ENCODE data around the gene SULT1A3. TPM values are rescaled to one million over a fixed set of nuclear protein-coding genes. Genes with fewer than 3 reads are reported as not detected.
"Not testable (repeated sequence)": the region's sequence is repeated elsewhere in the genome, so short reads cannot be mapped to it uniquely, and the experiment has no call there.

The SULT1A3 gene
- total RNA-seq, 1 donor from 2014 or later: 17.9 TPM

DNA sequence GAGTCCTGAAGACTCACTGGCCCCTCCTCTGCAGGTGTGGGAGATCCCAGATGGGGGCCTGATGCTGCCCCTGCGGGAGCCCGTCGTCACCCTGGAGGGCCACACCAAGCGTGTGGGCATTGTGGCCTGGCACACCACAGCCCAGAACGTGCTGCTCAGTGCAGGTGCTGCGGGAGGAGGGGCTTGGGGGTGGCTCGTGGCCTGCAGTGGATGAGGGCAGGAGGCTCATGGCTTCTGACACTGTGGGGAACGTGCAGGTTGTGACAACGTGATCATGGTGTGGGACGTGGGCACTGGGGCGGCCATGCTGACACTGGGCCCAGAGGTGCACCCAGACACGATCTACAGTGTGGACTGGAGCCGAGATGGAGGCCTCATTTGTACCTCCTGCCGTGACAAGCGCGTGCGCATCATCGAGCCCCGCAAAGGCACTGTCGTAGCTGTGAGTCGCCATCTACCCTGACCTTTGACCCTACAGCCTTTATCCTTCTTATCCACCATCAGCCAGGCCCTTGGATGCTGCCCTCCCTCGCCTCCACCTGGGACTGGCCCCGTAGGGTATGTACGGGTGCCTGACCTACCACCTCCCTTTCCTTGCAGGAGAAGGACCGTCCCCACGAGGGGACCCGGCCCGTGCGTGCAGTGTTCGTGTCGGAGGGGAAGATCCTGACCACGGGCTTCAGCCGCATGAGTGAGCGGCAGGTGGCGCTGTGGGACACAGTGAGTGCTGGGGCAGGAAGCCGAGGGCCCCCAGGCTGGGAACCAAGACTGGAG, 12.1 kb upstream of the SULT1A3 start:
- Mint-ChIP-seq H3K36me3 (ENCODE audit: low read depth, unreplicated experiment) (no peaks in the 10 kb centered on the region), H3K4me1 (ENCODE audit: unreplicated experiment) (no peaks in the 10 kb centered on the region), H3K27ac (ENCODE audit: unreplicated experiment) (no peak overlapping the region), H3K4me3 (ENCODE audit: unreplicated experiment) (no peak overlapping the region), H3K9me3 (ENCODE audit: unreplicated experiment) (no peaks in the 10 kb centered on the region), H3K27me3 (ENCODE audit: unreplicated experiment) (peaks cover 9% of the 10 kb centered on the region)
- peak; percentile 82 for DNase-seq (ENCODE audit: low spot score)
- TF ChIP-seq, protein P1, sequence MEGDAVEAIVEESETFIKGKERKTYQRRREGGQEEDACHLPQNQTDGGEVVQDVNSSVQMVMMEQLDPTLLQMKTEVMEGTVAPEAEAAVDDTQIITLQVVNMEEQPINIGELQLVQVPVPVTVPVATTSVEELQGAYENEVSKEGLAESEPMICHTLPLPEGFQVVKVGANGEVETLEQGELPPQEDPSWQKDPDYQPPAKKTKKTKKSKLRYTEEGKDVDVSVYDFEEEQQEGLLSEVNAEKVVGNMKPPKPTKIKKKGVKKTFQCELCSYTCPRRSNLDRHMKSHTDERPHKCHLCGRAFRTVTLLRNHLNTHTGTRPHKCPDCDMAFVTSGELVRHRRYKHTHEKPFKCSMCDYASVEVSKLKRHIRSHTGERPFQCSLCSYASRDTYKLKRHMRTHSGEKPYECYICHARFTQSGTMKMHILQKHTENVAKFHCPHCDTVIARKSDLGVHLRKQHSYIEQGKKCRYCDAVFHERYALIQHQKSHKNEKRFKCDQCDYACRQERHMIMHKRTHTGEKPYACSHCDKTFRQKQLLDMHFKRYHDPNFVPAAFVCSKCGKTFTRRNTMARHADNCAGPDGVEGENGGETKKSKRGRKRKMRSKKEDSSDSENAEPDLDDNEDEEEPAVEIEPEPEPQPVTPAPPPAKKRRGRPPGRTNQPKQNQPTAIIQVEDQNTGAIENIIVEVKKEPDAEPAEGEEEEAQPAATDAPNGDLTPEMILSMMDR (IDR thresholded peaks at IDR 0.05; ENCODE audit: unreplicated experiment): peak; percentile 84

GRCh38 chr16:30187556-30187865, 11.5 kb upstream of the SULT1A3 start:
- TF ChIP-seq, protein P1 (IDR thresholded peaks at IDR 0.05; ENCODE audit: unreplicated experiment): no peak
- H3K9me3 Mint-ChIP-seq (ENCODE audit: unreplicated experiment): no peaks in the 10 kb centered on the region
- DNase-seq (ENCODE audit: low spot score): no peak
- H3K4me1 Mint-ChIP-seq (ENCODE audit: unreplicated experiment): no peaks in the 10 kb centered on the region
- no peaks in the 10 kb centered on the region for H3K36me3 Mint-ChIP-seq (ENCODE audit: low read depth, unreplicated experiment)
- H3K27ac Mint-ChIP-seq (ENCODE audit: unreplicated experiment): no peak overlapping the region
- H3K27me3 Mint-ChIP-seq (ENCODE audit: unreplicated experiment): peaks cover 7% of the 10 kb centered on the region
- H3K4me3 Mint-ChIP-seq (ENCODE audit: unreplicated experiment): no peak overlapping the region

- TF ChIP-seq, protein P1 (IDR thresholded peaks at IDR 0.05; ENCODE audit: unreplicated experiment): no peak
- DNase-seq (ENCODE audit: low spot score): peak; percentile 2
- Mint-ChIP-seq H3K27me3 (ENCODE audit: unreplicated experiment) (peaks cover 5% of the 10 kb centered on the region), H3K9me3 (ENCODE audit: unreplicated experiment) (no peaks in the 10 kb centered on the region), H3K4me1 (ENCODE audit: unreplicated experiment) (no peaks in the 10 kb centered on the region), H3K4me3 (ENCODE audit: unreplicated experiment) (no peak overlapping the region), H3K27ac (ENCODE audit: unreplicated experiment) (no peak overlapping the region), H3K36me3 (ENCODE audit: low read depth, unreplicated experiment) (no peaks in the 10 kb centered on the region)
Observed at GRCh38 chr16:30187971-30188561, 11.0 kb upstream of the SULT1A3 start.

DNA sequence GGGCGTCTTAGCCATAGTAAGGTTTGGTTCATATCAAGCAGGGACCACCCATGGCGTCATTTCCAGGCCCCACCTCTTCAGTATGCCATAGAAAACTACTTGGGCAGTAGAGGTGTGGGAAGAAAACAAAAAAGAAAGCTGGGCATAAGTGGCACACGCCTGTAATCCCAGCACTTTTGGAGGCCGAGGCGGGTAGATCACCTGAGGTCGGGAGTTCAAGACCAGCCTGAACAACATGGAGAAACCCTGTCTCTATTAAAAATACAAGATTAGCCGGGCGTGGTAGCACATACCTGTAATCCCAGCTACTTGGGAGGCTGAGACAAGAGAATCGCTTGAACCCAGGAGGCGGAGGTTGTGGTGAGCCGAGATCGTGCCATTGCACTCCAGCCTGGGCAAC, 7.9 kb upstream of the SULT1A3 start:
- H3K27ac Mint-ChIP-seq (ENCODE audit: unreplicated experiment); H3K4me1 Mint-ChIP-seq (ENCODE audit: unreplicated experiment); H3K4me3 Mint-ChIP-seq (ENCODE audit: unreplicated experiment); H3K9me3 Mint-ChIP-seq (ENCODE audit: unreplicated experiment); H3K36me3 Mint-ChIP-seq (ENCODE audit: low read depth, unreplicated experiment); H3K27me3 Mint-ChIP-seq (ENCODE audit: unreplicated experiment); DNase-seq (ENCODE audit: low spot score): not testable (repeated sequence)

DNA sequence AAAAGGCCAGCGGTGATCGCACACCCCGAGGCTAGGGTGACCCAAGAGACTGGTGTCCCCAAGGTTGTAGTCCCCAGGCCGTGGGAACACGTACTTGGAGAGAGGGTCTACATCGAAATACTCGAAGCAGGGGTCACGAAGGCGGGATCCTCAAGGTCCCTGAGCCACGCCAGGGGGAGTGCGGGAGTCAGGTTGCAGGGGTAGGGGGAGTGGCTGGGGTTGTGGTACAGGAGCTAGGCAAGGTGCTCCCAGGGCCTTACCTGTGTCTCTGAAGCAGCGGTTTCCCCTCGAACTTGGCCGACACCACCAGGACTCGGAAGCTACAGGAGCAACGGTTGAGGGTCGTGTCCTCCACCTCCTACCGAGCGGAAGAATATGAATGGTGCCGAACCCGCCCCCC, 6.0 kb upstream of the SULT1A3 start:
- not testable (repeated sequence) for H3K27ac Mint-ChIP-seq (ENCODE audit: unreplicated experiment); H3K4me3 Mint-ChIP-seq (ENCODE audit: unreplicated experiment); H3K4me1 Mint-ChIP-seq (ENCODE audit: unreplicated experiment); H3K9me3 Mint-ChIP-seq (ENCODE audit: unreplicated experiment); DNase-seq (ENCODE audit: low spot score); H3K36me3 Mint-ChIP-seq (ENCODE audit: low read depth, unreplicated experiment); H3K27me3 Mint-ChIP-seq (ENCODE audit: unreplicated experiment)

GRCh38 chr16:30193615-30194014, 5.4 kb upstream of the SULT1A3 start, which contains the start of the genes BOLA2B and SLX1A:
TSS of gene BOLA2B (minus strand) at chr16:30193666. CDS start at chr16:30193595, 71 bp downstream.
TSS of gene SLX1A (plus strand) at chr16:30193875. CDS start at chr16:30194085, 210 bp downstream.
- DNase-seq (ENCODE audit: low spot score); H3K27ac Mint-ChIP-seq (ENCODE audit: unreplicated experiment); H3K27me3 Mint-ChIP-seq (ENCODE audit: unreplicated experiment); H3K9me3 Mint-ChIP-seq (ENCODE audit: unreplicated experiment); H3K36me3 Mint-ChIP-seq (ENCODE audit: low read depth, unreplicated experiment); H3K4me1 Mint-ChIP-seq (ENCODE audit: unreplicated experiment); H3K4me3 Mint-ChIP-seq (ENCODE audit: unreplicated experiment): not testable (repeated sequence)

DNA sequence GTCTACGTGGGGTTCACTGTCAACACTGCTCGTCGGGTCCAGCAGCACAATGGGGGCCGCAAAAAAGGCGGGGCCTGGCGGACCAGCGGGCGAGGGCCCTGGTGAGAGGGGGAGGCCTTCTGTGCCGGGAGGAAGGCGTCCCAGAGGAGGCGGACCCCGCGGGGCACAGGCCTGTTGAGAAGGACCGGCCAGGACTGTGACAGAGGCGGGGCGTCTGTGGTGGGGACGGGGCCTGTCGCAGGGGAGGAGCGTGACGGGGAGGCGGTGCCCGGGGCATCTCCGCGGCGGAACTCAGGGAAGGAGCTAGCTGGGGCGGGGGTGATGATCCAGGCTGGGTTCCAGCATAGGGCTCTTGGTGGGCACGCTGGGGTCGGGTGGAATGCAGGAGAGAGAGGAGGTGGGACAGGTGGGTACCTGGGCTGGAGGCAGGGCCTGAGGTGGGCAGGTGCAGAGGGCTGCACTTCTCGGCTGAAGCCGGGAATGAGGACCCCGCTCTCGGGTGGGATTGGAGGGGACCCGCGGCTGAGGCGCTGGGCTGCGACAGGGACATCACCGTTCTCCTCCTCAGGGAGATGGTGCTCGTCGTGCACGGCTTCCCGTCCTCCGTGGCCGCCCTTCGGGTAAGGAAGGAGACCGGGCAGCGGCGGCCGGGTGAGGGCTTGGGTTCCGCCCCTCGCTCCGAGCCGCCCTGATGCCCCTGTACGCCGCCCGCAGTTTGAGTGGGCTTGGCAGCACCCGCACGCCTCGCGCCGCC, 4.7 kb upstream of the SULT1A3 start:
- H3K36me3 Mint-ChIP-seq (ENCODE audit: low read depth, unreplicated experiment); H3K9me3 Mint-ChIP-seq (ENCODE audit: unreplicated experiment); H3K27ac Mint-ChIP-seq (ENCODE audit: unreplicated experiment); H3K4me1 Mint-ChIP-seq (ENCODE audit: unreplicated experiment); H3K4me3 Mint-ChIP-seq (ENCODE audit: unreplicated experiment); H3K27me3 Mint-ChIP-seq (ENCODE audit: unreplicated experiment): not testable (repeated sequence)
- peak; percentile 5 for DNase-seq (ENCODE audit: low spot score)

- H3K27ac Mint-ChIP-seq (ENCODE audit: unreplicated experiment); H3K36me3 Mint-ChIP-seq (ENCODE audit: low read depth, unreplicated experiment); H3K4me1 Mint-ChIP-seq (ENCODE audit: unreplicated experiment); H3K4me3 Mint-ChIP-seq (ENCODE audit: unreplicated experiment); DNase-seq (ENCODE audit: low spot score); H3K9me3 Mint-ChIP-seq (ENCODE audit: unreplicated experiment); H3K27me3 Mint-ChIP-seq (ENCODE audit: unreplicated experiment): not testable (repeated sequence)
Observed at GRCh38 chr16:30197001-30197400, 2.1 kb upstream of the SULT1A3 start.
